Stomach (tissue), 9 donors: ENCODE results near the gene SPTBN5. TPM values are rescaled to one million over a fixed set of nuclear protein-coding genes. Genes with fewer than 3 reads are reported as not detected.

Experiments
- DNase-seq, 2 donors: peaks; one replicate each; pipeline versions ENCODE4 v3.0.0 to v3.0.0-alpha.2; 2013 to 2019
- H3K27ac ChIP-seq, 5 donors: fragments of 200-600 bp in 4 of 5; sonication (generic) in 4 of 5; one replicate each; pipeline ENCODE4 v1.5.1; 2013 to 2019; ENCODE audit warnings: mild to moderate bottlenecking in 1 of 5, moderate library complexity in 1 of 5
- H3K27me3 ChIP-seq, 3 donors: fragments of 200-600 bp; sonication (generic); one replicate each; pipeline ENCODE4 v1.5.1; 2017 to 2019; ENCODE audit warnings: mixed run types in 1 of 3
- H3K36me3 ChIP-seq, 4 donors: fragments of 200-600 bp; sonication (generic); 1 replicate in 3 of 4; 2 replicates in 1 of 4; pipeline ENCODE4 v1.5.1; 2016 to 2019
- H3K4me1 ChIP-seq, 4 donors: fragments of 200-600 bp; sonication (generic); one replicate each; pipeline ENCODE4 v1.5.1; 2016 to 2019
- H3K4me3 ChIP-seq, 4 donors: fragments of 200-600 bp; sonication (generic) in 3 of 4; one replicate each; pipeline ENCODE4 v1.5.1; 2016 to 2019; ENCODE audit warnings: mild to moderate bottlenecking in 1 of 4
- H3K9me3 ChIP-seq, 4 donors: fragments of 200-600 bp; sonication (generic); one replicate each; pipeline ENCODE4 v1.5.1; 2016 to 2019
- EP300 ChIP-seq: sonication (generic); formaldehyde crosslinking; IDR thresholded peaks from one replicate; pipeline ENCODE4 v1.6.1; 2017; ENCODE audit warnings: antibody characterized with exemption
- POLR2A ChIP-seq, 4 donors: fragments of 450-650 bp; IDR thresholded peaks; one replicate each; pipeline ENCODE4 v1.6.1; 2016; ENCODE audit warnings: antibody characterized with exemption in 4 of 4, control low read depth in 2 of 4, mild to moderate bottlenecking in 1 of 4, moderate library complexity in 1 of 4
- POLR2AphosphoS5 ChIP-seq, 3 donors: sonication (generic); formaldehyde crosslinking; IDR thresholded peaks; one replicate each; pipeline ENCODE4 v1.6.1; 2016; ENCODE audit warnings: antibody characterized with exemption in 3 of 3
- WGBS, 5 donors: extraction: QIAGEN DNeasy Blood & Tissue Kit in 3 of 5; methylation state at CpG; one replicate each; pipeline versions ENCODE4 v1.1.5 to v1.1.7; 2013 to 2018; 5-methylcytosine and 5-hydroxymethylcytosine counted together
- intact Hi-C: fragments of 100-400 bp; cut with DNase I; formaldehyde crosslinking; loops from one replicate; pipeline ENCODE4 v1.15.1; 2023; ENCODE audit warnings: low total_unique reads
- polyA plus RNA-seq, 3 donors: library from polyadenylated mRNA; stranded (reverse); fragments of 200-250 nt; gene quantifications; one replicate each; pipeline ENCODE4 v1.2.3, GENCODE V29; 2013
- total RNA-seq, 5 donors: library from RNA; depleted of rRNA; stranded (reverse); fragments of >200 nt; gene quantifications; one replicate each; pipeline versions ENCODE4 v1.1.0 to v1.2.3, GENCODE V29; 2014 to 2016
- TF ChIP-seq, protein P1 (sequence below), 7 experiments: fragments of 450-650 bp in 4 of 7; fragments of 200-600 bp in 3 of 7; sonication (generic) in 3 of 7; IDR thresholded peaks; one replicate each; pipeline ENCODE4 v1.5.1; 2016 to 2019; ENCODE audit warnings: antibody characterized with exemption in 7 of 7, control low read depth in 2 of 7, mild to moderate bottlenecking in 1 of 7
- donor health status: healthy with polysubstance abuse.
- donor health status: Bipolar disorder and iron deficiency.
- donor health status: healthy.

SPTBN5 gene
- total and polyA plus RNA-seq, 8 donors = 0.29 to 4.9 (median 2.6) TPM; not detected in 1

DNA sequence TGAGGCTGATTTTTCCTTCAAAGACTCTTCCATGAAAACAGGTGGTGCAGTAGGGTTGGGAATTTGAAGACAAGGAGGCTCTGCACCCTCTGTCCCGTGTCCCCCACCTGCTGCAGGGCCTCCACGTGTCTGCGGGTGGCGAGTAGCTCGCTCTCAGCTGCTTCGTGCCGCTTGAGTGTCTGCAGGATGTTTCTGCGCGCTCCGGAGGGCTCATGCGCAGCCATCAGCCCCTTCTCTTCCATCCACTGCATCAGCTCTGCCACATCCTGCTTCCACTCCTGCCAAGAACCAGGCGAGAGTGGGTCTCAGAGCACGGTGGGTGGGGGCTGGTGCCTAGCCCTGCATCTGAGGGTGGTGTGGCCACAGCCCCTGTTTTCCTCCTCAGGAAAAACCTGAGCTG, 17.8 kb downstream of the SPTBN5 start:
- no peak for TF ChIP-seq POLR2A (IDR thresholded peaks at IDR 0.05)
- no peak for TF ChIP-seq EP300
- TF ChIP-seq, protein P1, sequence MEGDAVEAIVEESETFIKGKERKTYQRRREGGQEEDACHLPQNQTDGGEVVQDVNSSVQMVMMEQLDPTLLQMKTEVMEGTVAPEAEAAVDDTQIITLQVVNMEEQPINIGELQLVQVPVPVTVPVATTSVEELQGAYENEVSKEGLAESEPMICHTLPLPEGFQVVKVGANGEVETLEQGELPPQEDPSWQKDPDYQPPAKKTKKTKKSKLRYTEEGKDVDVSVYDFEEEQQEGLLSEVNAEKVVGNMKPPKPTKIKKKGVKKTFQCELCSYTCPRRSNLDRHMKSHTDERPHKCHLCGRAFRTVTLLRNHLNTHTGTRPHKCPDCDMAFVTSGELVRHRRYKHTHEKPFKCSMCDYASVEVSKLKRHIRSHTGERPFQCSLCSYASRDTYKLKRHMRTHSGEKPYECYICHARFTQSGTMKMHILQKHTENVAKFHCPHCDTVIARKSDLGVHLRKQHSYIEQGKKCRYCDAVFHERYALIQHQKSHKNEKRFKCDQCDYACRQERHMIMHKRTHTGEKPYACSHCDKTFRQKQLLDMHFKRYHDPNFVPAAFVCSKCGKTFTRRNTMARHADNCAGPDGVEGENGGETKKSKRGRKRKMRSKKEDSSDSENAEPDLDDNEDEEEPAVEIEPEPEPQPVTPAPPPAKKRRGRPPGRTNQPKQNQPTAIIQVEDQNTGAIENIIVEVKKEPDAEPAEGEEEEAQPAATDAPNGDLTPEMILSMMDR (IDR thresholded peaks at IDR 0.05) = no peak
- TF ChIP-seq POLR2AphosphoS5 (IDR thresholded peaks at IDR 0.05) = no peak
- H3K36me3 ChIP-seq = no peaks in the 10 kb centered on the region
- intact Hi-C loops = no loop called here
- no peaks in the 10 kb centered on the region for H3K9me3 ChIP-seq
- peaks cover 0 to 11% (median 0%) of the 10 kb centered on the region in 3 donors for H3K27me3 ChIP-seq
- H3K4me1 ChIP-seq = peaks cover 0 to 14% (median under 1%) of the 10 kb centered on the region in 4 donors
- no peak overlapping the region for H3K4me3 ChIP-seq
- no peak for DNase-seq
- no peak overlapping the region for H3K27ac ChIP-seq
- 84 to 93% (median 90%) methylated on average over 13 of the region's 13 CpGs for WGBS, 5 donors

GRCh38 chr15:41874736-41875135, 19.1 kb downstream of the SPTBN5 start:
- Histone ChIP-seq H3K4me3 (no peak overlapping the region), H3K27ac (no peak overlapping the region), H3K4me1 (peaks cover 0 to 14% (median 0%) of the 10 kb centered on the region in 4 donors), H3K9me3 (no peaks in the 10 kb centered on the region), H3K36me3 (no peaks in the 10 kb centered on the region), H3K27me3 (no peaks in the 10 kb centered on the region)
- TF ChIP-seq POLR2A (IDR thresholded peaks at IDR 0.05) (no peak), EP300 (no peak), POLR2AphosphoS5 (IDR thresholded peaks at IDR 0.05) (no peak)
- TF ChIP-seq, protein P1 (IDR thresholded peaks at IDR 0.05) = no peak
- no peak for DNase-seq
- intact Hi-C loops = no loop called here
- WGBS, 5 donors = 81 to 94% (median 90%) methylated on average over 7 to 12 of the region's 12 CpGs

GRCh38 chr15:41873711-41874110, 20.1 kb downstream of the SPTBN5 start:
- no peak overlapping the region for H3K27ac ChIP-seq
- 78 to 87% (median 82%) methylated on average over 6 to 8 of the region's 8 CpGs for WGBS, 5 donors
- no peaks in the 10 kb centered on the region for H3K27me3 ChIP-seq
- no peak overlapping the region for H3K4me3 ChIP-seq
- no peaks in the 10 kb centered on the region for H3K36me3 ChIP-seq
- no peaks in the 10 kb centered on the region for H3K9me3 ChIP-seq
- DNase-seq = no peak
- intact Hi-C loops = no loop called here
- peaks cover 0 to 14% (median 0%) of the 10 kb centered on the region in 4 donors for H3K4me1 ChIP-seq
- TF ChIP-seq POLR2AphosphoS5 (IDR thresholded peaks at IDR 0.05) (no peak), EP300 (no peak), POLR2A (IDR thresholded peaks at IDR 0.05) (no peak)
- TF ChIP-seq, protein P1 (IDR thresholded peaks at IDR 0.05) = no peak

GRCh38 chr15:41872166-41872747, 21.6 kb downstream of the SPTBN5 start:
- no peaks in the 10 kb centered on the region for H3K9me3 ChIP-seq
- 93 to 96% (median 93%) methylated on average over 7 to 9 of the region's 9 CpGs for WGBS, 5 donors
- H3K27ac ChIP-seq = no peak overlapping the region
- no peak for DNase-seq
- intact Hi-C loops = no loop called here
- peaks cover 0 to 9% (median 0%) of the 10 kb centered on the region in 4 donors for H3K4me1 ChIP-seq
- TF ChIP-seq EP300 (no peak), POLR2AphosphoS5 (IDR thresholded peaks at IDR 0.05) (no peak), POLR2A (IDR thresholded peaks at IDR 0.05) (no peak)
- TF ChIP-seq, protein P1 (IDR thresholded peaks at IDR 0.05) = no peak
- no peaks in the 10 kb centered on the region for H3K27me3 ChIP-seq
- no peak overlapping the region for H3K4me3 ChIP-seq
- no peaks in the 10 kb centered on the region for H3K36me3 ChIP-seq
